Osteocyte (in vitro differentiated cells): ENCODE results near the gene LTBP2. TPM values are rescaled to one million over a fixed set of nuclear protein-coding genes. Genes with fewer than 3 reads are reported as not detected.

ENCODE experiments used
- DNase-seq: peaks from one replicate; pipeline ENCODE4 v3.0.0; 2021; ENCODE audit warnings: mixed read lengths; ENCODE audit not compliant: unreplicated experiment; ENCODE audit errors: extremely low spot score
- H3K27ac Mint-ChIP-seq: one replicate; pipeline ENCODE4 v1.8.0; 2021; ENCODE audit warnings: mild to moderate bottlenecking, mixed read lengths; ENCODE audit not compliant: unreplicated experiment
- H3K27me3 Mint-ChIP-seq: one replicate; pipeline ENCODE4 v1.8.0; 2021; ENCODE audit warnings: mixed read lengths; ENCODE audit not compliant: unreplicated experiment
- H3K36me3 Mint-ChIP-seq: one replicate; pipeline ENCODE4 v1.8.0; 2021; ENCODE audit warnings: mixed read lengths; ENCODE audit not compliant: unreplicated experiment
- H3K4me1 Mint-ChIP-seq: one replicate; pipeline ENCODE4 v1.8.0; 2021; ENCODE audit warnings: mixed read lengths; ENCODE audit not compliant: unreplicated experiment
- H3K4me3 Mint-ChIP-seq: one replicate; pipeline ENCODE4 v1.8.0; 2021; ENCODE audit warnings: mild to moderate bottlenecking, moderate library complexity, mixed read lengths; ENCODE audit not compliant: unreplicated experiment
- H3K9me3 Mint-ChIP-seq: one replicate; pipeline ENCODE4 v1.8.0; 2021; ENCODE audit warnings: mixed read lengths; ENCODE audit not compliant: unreplicated experiment
- CTCF ChIP-seq: fragments of 200-600 bp; sonication (generic); IDR thresholded peaks from 2 replicates; pipeline ENCODE4 v1.5.0; 2021; ENCODE audit warnings: antibody characterized with exemption, mild to moderate bottlenecking, moderate library complexity
- total RNA-seq: library from RNA; stranded (reverse); gene quantifications from 2 replicates; pipeline ENCODE4 v1.2.1, GENCODE V29; 2021

LTBP2 gene
- total RNA-seq, 1 donor from 2014 or later = 377 TPM

DNA sequence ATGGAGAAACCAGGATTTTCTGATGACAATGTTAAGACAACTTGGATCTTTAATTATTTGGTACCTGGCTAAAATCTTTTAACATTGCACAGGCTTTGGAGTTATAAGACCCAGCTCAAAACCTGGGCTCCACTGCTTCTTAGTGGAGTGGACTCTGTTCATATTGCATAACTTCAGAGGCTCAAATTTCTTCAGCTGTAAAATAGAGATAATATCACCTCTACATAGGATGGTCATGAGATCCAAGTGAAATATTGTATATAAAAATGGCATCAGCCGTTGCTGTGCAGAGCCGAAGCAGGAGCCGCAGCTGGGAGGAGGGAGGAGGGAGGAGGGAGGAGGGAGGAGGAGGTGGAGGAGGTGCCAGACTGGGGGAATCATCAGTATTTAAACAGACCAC is 129.5 kb downstream of the LTBP2 start:
- H3K36me3 Mint-ChIP-seq = peaks cover 62% of the 10 kb centered on the region
- no peaks in the 10 kb centered on the region for H3K9me3 Mint-ChIP-seq

DNA sequence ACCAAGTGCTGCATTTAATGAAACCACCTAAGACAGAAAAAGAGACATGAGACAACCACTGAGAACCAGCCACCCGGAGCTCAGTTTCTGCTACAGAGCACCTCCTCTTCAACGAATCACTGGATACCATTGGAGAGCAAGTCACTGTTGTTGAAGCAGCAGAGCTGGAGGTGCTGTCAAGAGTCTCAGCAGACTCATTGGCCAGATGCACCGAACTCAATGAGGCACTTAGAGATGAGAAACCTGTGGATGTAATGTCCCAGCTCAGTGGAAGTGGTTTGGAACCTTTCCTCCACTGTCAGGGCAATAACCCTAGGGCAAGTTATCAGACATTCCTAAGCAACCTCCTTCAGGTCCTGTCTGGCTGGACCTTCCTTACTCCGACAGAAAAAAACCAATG is 132.0 kb downstream of the LTBP2 start:
- no peak for TF ChIP-seq CTCF
- Mint-ChIP-seq H3K4me3 (no peak overlapping the region), H3K9me3 (no peaks in the 10 kb centered on the region), H3K27me3 (no peaks in the 10 kb centered on the region), H3K4me1 (no peaks in the 10 kb centered on the region), H3K27ac (no peak overlapping the region), H3K36me3 (peaks cover 71% of the 10 kb centered on the region)
- no peak for DNase-seq

More for the DNA sequence above, 129.5 kb downstream of the LTBP2 start:
- Mint-ChIP-seq H3K27ac (no peak overlapping the region), H3K27me3 (no peaks in the 10 kb centered on the region), H3K4me1 (peaks cover 12% of the 10 kb centered on the region), H3K4me3 (no peak overlapping the region)
- no peak for DNase-seq
- no peak for TF ChIP-seq CTCF

DNA sequence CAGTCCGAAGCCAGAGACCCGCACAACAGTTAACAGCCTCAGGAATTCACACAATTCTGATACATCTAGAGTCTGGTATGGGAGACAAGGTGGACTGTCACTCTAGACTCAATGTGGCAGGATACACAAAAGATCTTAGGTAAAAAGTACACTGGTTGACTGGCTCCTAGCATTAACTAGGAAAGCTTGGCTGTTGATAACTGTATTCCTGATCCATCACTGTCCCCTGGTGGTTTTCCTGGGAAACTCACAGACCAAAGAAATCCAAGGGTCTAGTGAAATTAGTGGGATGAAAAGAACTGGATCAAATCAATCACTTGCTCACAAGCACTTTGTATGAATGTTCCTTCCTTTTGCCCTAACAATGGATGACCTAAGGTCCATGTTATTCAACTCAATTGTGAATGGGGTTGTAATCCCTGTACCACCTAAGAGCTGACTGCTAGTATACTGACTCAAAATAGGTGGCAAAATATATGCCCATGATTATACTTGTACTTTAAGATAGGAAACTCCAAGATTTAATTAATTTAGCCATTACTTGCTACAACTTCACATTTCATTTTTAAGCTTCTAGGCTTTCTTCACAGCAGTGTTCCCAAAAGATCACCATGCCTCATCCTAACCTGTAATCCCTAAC is 132.9 kb downstream of the LTBP2 start:
- no peak for DNase-seq
- TF ChIP-seq CTCF = peak; percentile 53
- Mint-ChIP-seq H3K9me3 (no peaks in the 10 kb centered on the region), H3K36me3 (peaks cover 67% of the 10 kb centered on the region), H3K4me1 (no peaks in the 10 kb centered on the region), H3K27ac (no peak overlapping the region), H3K4me3 (no peak overlapping the region), H3K27me3 (no peaks in the 10 kb centered on the region)

DNA sequence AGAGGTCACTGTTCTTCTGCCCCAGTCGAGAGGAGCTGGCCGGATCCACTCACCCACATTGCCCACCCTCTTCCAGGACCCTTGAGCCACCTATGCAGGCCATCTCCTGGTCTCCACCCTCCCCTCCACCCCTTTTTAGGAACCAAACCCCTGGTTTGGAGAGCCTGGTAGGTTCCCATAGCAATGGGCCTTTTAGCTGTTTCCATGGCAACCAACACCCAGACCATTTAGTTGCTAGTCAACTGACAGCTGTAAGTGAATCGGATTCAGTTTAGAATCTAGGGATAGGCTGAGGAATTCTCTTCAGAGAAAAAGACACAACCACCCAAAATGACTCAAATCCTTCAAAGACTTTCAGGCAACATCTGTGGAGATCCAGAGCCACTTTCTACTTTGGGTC is 135.4 kb downstream of the LTBP2 start:
- Mint-ChIP-seq H3K27ac (no peak overlapping the region), H3K27me3 (no peaks in the 10 kb centered on the region), H3K36me3 (peaks cover 68% of the 10 kb centered on the region), H3K4me3 (no peak overlapping the region), H3K9me3 (no peaks in the 10 kb centered on the region), H3K4me1 (no peaks in the 10 kb centered on the region)
- TF ChIP-seq CTCF = no peak
- no peak for DNase-seq

- Mint-ChIP-seq H3K27ac (no peak overlapping the region), H3K27me3 (no peaks in the 10 kb centered on the region), H3K4me3 (no peak overlapping the region), H3K4me1 (no peaks in the 10 kb centered on the region), H3K9me3 (no peaks in the 10 kb centered on the region), H3K36me3 (peaks cover 65% of the 10 kb centered on the region)
- no peak for TF ChIP-seq CTCF
- DNase-seq = no peak
These were observed 135.9 kb downstream of the LTBP2 start for GRCh38 chr14:74476107-74476506.
